ENCODE results near the gene ELMO1. TPM values are rescaled to one million over a fixed set of nuclear protein-coding genes. Genes with fewer than 3 reads are reported as not detected.

The ELMO1 gene
- total RNA-seq, 1 experiment from 2014 or later: not detected

GRCh38 chr7:37332243-37333016 lies 116.2 kb downstream of the ELMO1 start:
- ChIA-PET POLR2A (ENCODE audit: unreplicated experiment) (no interaction called here), CTCF (no interaction called here)
- Histone ChIP-seq H3F3A (ENCODE audit: low read length, unreplicated experiment) (no peaks in the 10 kb centered on the region), H3K36me3 (ENCODE audit: low read depth, low read length) (no peaks in the 10 kb centered on the region), H3K27ac (ENCODE audit: low read length) (no peak overlapping the region), H3K9ac (ENCODE audit: low read length) (no peak overlapping the region), H4K20me1 (ENCODE audit: low read length) (no peaks in the 10 kb centered on the region), H3K79me2 (ENCODE audit: low read length) (no peaks in the 10 kb centered on the region), H2AFZ (ENCODE audit: low read length) (no peak overlapping the region), H3K27me3 (ENCODE audit: low read length) (no peaks in the 10 kb centered on the region), H3K9me2 (replicated peaks; ENCODE audit: low read length) (no peaks in the 10 kb centered on the region), H3K4me2 (ENCODE audit: low read length) (no peak overlapping the region), H3K4me1 (ENCODE audit: insufficient read depth, low read length) (no peaks in the 10 kb centered on the region), H3K4me3 (ENCODE audit: low read length) (no peak overlapping the region), H3K9me3 (ENCODE audit: low read length) (no peaks in the 10 kb centered on the region)
- ATAC-seq: no peak
- no TSS peak for BruUV-seq (replicated peaks)
- intact Hi-C loops (cut with micrococcal nuclease): no loop called here
- no peak for DNase-seq
- no peak for TF ChIP-seq EZH2 (IDR thresholded peaks at IDR 0.05; ENCODE audit: low read length, unreplicated experiment)
- TF ChIP-seq EZH2phosphoT487 (IDR thresholded peaks at IDR 0.05; ENCODE audit: borderline replicate concordance, low read length): no peak
- TF ChIP-seq CTCF (conservative IDR thresholded peaks at IDR 0.05; ENCODE audit: low read depth, low read length): no peak

GRCh38 chr7:37330775-37331174 lies 117.9 kb downstream of the ELMO1 start:
- ATAC-seq: no peak
- Histone ChIP-seq H3K4me3 (ENCODE audit: low read length) (no peak overlapping the region), H3K27me3 (ENCODE audit: low read length) (no peaks in the 10 kb centered on the region), H3F3A (ENCODE audit: low read length, unreplicated experiment) (no peaks in the 10 kb centered on the region), H3K9me3 (ENCODE audit: low read length) (no peaks in the 10 kb centered on the region), H3K36me3 (ENCODE audit: low read depth, low read length) (no peaks in the 10 kb centered on the region), H3K9ac (ENCODE audit: low read length) (no peak overlapping the region), H2AFZ (ENCODE audit: low read length) (no peak overlapping the region), H3K79me2 (ENCODE audit: low read length) (no peaks in the 10 kb centered on the region), H4K20me1 (ENCODE audit: low read length) (no peaks in the 10 kb centered on the region), H3K27ac (ENCODE audit: low read length) (no peak overlapping the region), H3K4me2 (ENCODE audit: low read length) (no peak overlapping the region), H3K9me2 (replicated peaks; ENCODE audit: low read length) (no peaks in the 10 kb centered on the region), H3K4me1 (ENCODE audit: insufficient read depth, low read length) (no peaks in the 10 kb centered on the region)
- intact Hi-C loops (cut with micrococcal nuclease): no loop called here
- TF ChIP-seq EZH2phosphoT487 (IDR thresholded peaks at IDR 0.05; ENCODE audit: borderline replicate concordance, low read length) (no peak), CTCF (conservative IDR thresholded peaks at IDR 0.05; ENCODE audit: low read depth, low read length) (no peak), EZH2 (IDR thresholded peaks at IDR 0.05; ENCODE audit: low read length, unreplicated experiment) (no peak)
- no peak for DNase-seq
- no TSS peak for BruUV-seq (replicated peaks)
- POLR2A ChIA-PET (ENCODE audit: unreplicated experiment): no interaction called here
- CTCF ChIA-PET: no interaction called here

- no peak for DNase-seq
- Histone ChIP-seq H3K27ac (ENCODE audit: low read length) (no peak overlapping the region), H3K27me3 (ENCODE audit: low read length) (no peaks in the 10 kb centered on the region), H4K20me1 (ENCODE audit: low read length) (no peaks in the 10 kb centered on the region), H3K79me2 (ENCODE audit: low read length) (no peaks in the 10 kb centered on the region), H3F3A (ENCODE audit: low read length, unreplicated experiment) (no peaks in the 10 kb centered on the region), H2AFZ (ENCODE audit: low read length) (no peak overlapping the region), H3K36me3 (ENCODE audit: low read depth, low read length) (no peaks in the 10 kb centered on the region), H3K9me3 (ENCODE audit: low read length) (no peaks in the 10 kb centered on the region), H3K9me2 (replicated peaks; ENCODE audit: low read length) (no peaks in the 10 kb centered on the region), H3K4me2 (ENCODE audit: low read length) (no peak overlapping the region), H3K4me3 (ENCODE audit: low read length) (no peak overlapping the region), H3K9ac (ENCODE audit: low read length) (no peak overlapping the region), H3K4me1 (ENCODE audit: insufficient read depth, low read length) (no peaks in the 10 kb centered on the region)
- CTCF ChIA-PET: no interaction called here
- TF ChIP-seq EZH2phosphoT487 (IDR thresholded peaks at IDR 0.05; ENCODE audit: borderline replicate concordance, low read length) (no peak), EZH2 (IDR thresholded peaks at IDR 0.05; ENCODE audit: low read length, unreplicated experiment) (no peak), CTCF (conservative IDR thresholded peaks at IDR 0.05; ENCODE audit: low read depth, low read length) (no peak)
- ATAC-seq: no peak
- BruUV-seq (replicated peaks): no TSS peak
- POLR2A ChIA-PET (ENCODE audit: unreplicated experiment): no interaction called here
- intact Hi-C loops (cut with micrococcal nuclease): no loop called here
Measured at GRCh38 chr7:37329940-37330339, 118.7 kb downstream of the ELMO1 start.
